ENCODE data around the gene CHST1.

Gene CHST1

GRCh38 chr11:45660729-45661438 lies 4.5 kb downstream of the CHST1 start:
- in situ Hi-C loops (cut with HindIII; ENCODE audit: low sequenced_read_pairs): loop anchor here (5.0 kb wide), 1 partner anchor 41 kb away; no protein-coding TSS in a partner anchor
- H3K4me3 ChIP-seq (ENCODE audit: low read depth, low read length): no peak overlapping the region
- DNase-seq (ENCODE audit: low read depth): no peak
- no peak for TF ChIP-seq CTCF (IDR thresholded peaks at IDR 0.05; ENCODE audit: low read depth, low read length, missing control alignments)

GRCh38 chr11:45659818-45660160 lies 5.6 kb downstream of the CHST1 start:
- no peak for TF ChIP-seq CTCF (IDR thresholded peaks at IDR 0.05; ENCODE audit: low read depth, low read length, missing control alignments)
- in situ Hi-C loops (cut with HindIII; ENCODE audit: low sequenced_read_pairs): loop anchor here (5.0 kb wide), 1 partner anchor 43 kb away; no protein-coding TSS in a partner anchor
- no peak overlapping the region for H3K4me3 ChIP-seq (ENCODE audit: low read depth, low read length)
- DNase-seq (ENCODE audit: low read depth): no peak

- H3K4me3 ChIP-seq (ENCODE audit: low read depth, low read length): no peak overlapping the region
- no peak for DNase-seq (ENCODE audit: low read depth)
- in situ Hi-C loops (cut with HindIII; ENCODE audit: low sequenced_read_pairs): no loop called here
- no peak for TF ChIP-seq CTCF (IDR thresholded peaks at IDR 0.05; ENCODE audit: low read depth, low read length, missing control alignments)
Measured at GRCh38 chr11:45659031-45659817, 6.2 kb downstream of the CHST1 start.

GRCh38 chr11:45658292-45658991 lies 7.0 kb downstream of the CHST1 start:
- no peak for TF ChIP-seq CTCF (IDR thresholded peaks at IDR 0.05; ENCODE audit: low read depth, low read length, missing control alignments)
- in situ Hi-C loops (cut with HindIII; ENCODE audit: low sequenced_read_pairs): no loop called here
- H3K4me3 ChIP-seq (ENCODE audit: low read depth, low read length): no peak overlapping the region
- no peak for DNase-seq (ENCODE audit: low read depth)

- in situ Hi-C loops (cut with HindIII; ENCODE audit: low sequenced_read_pairs): no loop called here
- H3K4me3 ChIP-seq (ENCODE audit: low read depth, low read length): no peak overlapping the region
- TF ChIP-seq CTCF (IDR thresholded peaks at IDR 0.05; ENCODE audit: low read depth, low read length, missing control alignments): no peak
- no peak for DNase-seq (ENCODE audit: low read depth)
Measured at GRCh38 chr11:45657496-45658260, 7.7 kb downstream of the CHST1 start.

GRCh38 chr11:45655831-45656230 lies 9.6 kb downstream of the CHST1 start:
- H3K4me3 ChIP-seq (ENCODE audit: low read depth, low read length): no peak overlapping the region
- in situ Hi-C loops (cut with HindIII; ENCODE audit: low sequenced_read_pairs): no loop called here
- no peak for DNase-seq (ENCODE audit: low read depth)
- no peak for TF ChIP-seq CTCF (IDR thresholded peaks at IDR 0.05; ENCODE audit: low read depth, low read length, missing control alignments)

Data from astrocyte of the cerebellum (primary cell).